K562 (cell line): ENCODE results near the gene ZFP28.

Experiments
- CHD1 ChIP-seq: fragments of 200-600 bp; sonication (generic); IDR thresholded peaks from one replicate; pipeline ENCODE4 v1.6.1; 2012; ENCODE audit warnings: mild to moderate bottlenecking, moderate library complexity, low read length, inconsistent platforms
- CTCF ChIP-seq, 3 experiments: IDR thresholded peaks in 2 of 3; conservative IDR thresholded peaks in 1 of 3; 2 replicates each; pipeline ENCODE4 v1.5.1; 2011 to 2012; ENCODE audit warnings: low read length in 3 of 3, mild to moderate bottlenecking in 3 of 3, control low read depth in 2 of 3, improper control_type of control experiment in 1 of 3, inconsistent platforms in 1 of 3, low read depth in 1 of 3, mixed read lengths in 1 of 3, moderate library complexity in 1 of 3; ENCODE audit not compliant: insufficient read depth in 2 of 3
- MEF2D ChIP-seq: conservative IDR thresholded peaks from 2 replicates; pipeline ENCODE4 v1.6.1; 2016; ENCODE audit warnings: low read depth, missing genetic modification characterization, missing compliant biosample characterization
- NFIC ChIP-seq: fragments of 450-650 bp; IDR thresholded peaks from 2 replicates; pipeline ENCODE4 v1.6.1; 2017; ENCODE audit warnings: mild to moderate bottlenecking, inconsistent platforms
- NUFIP1 ChIP-seq: fragments of 450-650 bp; IDR thresholded peaks from 2 replicates; pipeline ENCODE4 v1.6.1; 2018; ENCODE audit not compliant: partially characterized antibody
- POLR2A ChIP-seq: fragments of 450-650 bp; conservative IDR thresholded peaks from 2 replicates; pipeline ENCODE4 v1.6.1; 2016
- POLR2AphosphoS5 ChIP-seq: IDR thresholded peaks from 2 replicates; pipeline ENCODE4 v1.6.1; 2011; ENCODE audit warnings: mild to moderate bottlenecking, low read depth, low read length, moderate library complexity; ENCODE audit not compliant: control insufficient read depth, insufficient read depth
- RAD21 ChIP-seq, 2 experiments: fragments of 250-450 bp in 1 of 2; fragments of 450-650 bp in 1 of 2; sonication (Bioruptor Pico) in 1 of 2; formaldehyde crosslinking in 1 of 2; IDR thresholded peaks in 1 of 2; conservative IDR thresholded peaks in 1 of 2; 2 replicates each; pipeline versions ENCODE4 v1.4.0 to v1.8.0; 2020 to 2022; ENCODE audit warnings: mild to moderate bottlenecking in 2 of 2, moderate library complexity in 1 of 2
- SRF ChIP-seq, 2 experiments: fragments of 250-450, 450-650 bp in 1 of 2; sonication (Bioruptor Pico) in 1 of 2; sonication (generic) in 1 of 2; formaldehyde crosslinking; IDR thresholded peaks; 2 replicates each; pipeline versions ENCODE4 v1.5.0 to v1.5.1; 2020 to 2022; ENCODE audit warnings: mild to moderate bottlenecking in 1 of 2, missing genetic modification reagents in 1 of 2

- TF ChIP-seq CTCF (IDR thresholded peaks at IDR 0.05 in 2 of 3, conservative IDR thresholded peaks at IDR 0.05 in 1 of 3; ENCODE audit: insufficient read depth in 2 of 3, low read depth in 1 of 3, low read length in 3 of 3) = no peak
- no peak for TF ChIP-seq NFIC
- TF ChIP-seq CHD1 = no peak
- TF ChIP-seq SRF (CRISPR knock-in tag; IDR thresholded peaks at IDR 0.05) = no peak
- TF ChIP-seq POLR2A = no peak
- TF ChIP-seq POLR2AphosphoS5 = no peak
- TF ChIP-seq RAD21 (CRISPR knock-in tag; conservative IDR thresholded peaks at IDR 0.05 in 1 of 2, IDR thresholded peaks at IDR 0.05 in 1 of 2) = no peak
- no peak for TF ChIP-seq MEF2D (tag)
- no peak for TF ChIP-seq NUFIP1
Observed at GRCh38 chr19:56537442-56537841, 1.3 kb upstream of the ZFP28 start.
